ENCODE data around the gene KIF25.

Gene KIF25

GRCh38 chr6:168022488-168023321 lies 25.2 kb downstream of the KIF25 start (continued):
- TF ChIP-seq PPARA (CRISPR knock-in tag; IDR thresholded peaks at IDR 0.05; ENCODE audit: borderline replicate concordance) (no peak), TSHZ2 (CRISPR knock-in tag; IDR thresholded peaks at IDR 0.05) (no peak), ZNF8 (CRISPR knock-in tag; IDR thresholded peaks at IDR 0.05) (no peak), ARNTL (CRISPR knock-in tag; IDR thresholded peaks at IDR 0.05; ENCODE audit: borderline replicate concordance, low read depth) (no peak), TOX (CRISPR knock-in tag; IDR thresholded peaks at IDR 0.05; ENCODE audit: borderline replicate concordance) (no peak), ZNF565 (CRISPR knock-in tag; conservative IDR thresholded peaks at IDR 0.05; ENCODE audit: low read depth) (no peak)

GRCh38 chr6:168024951-168025510 lies 27.6 kb downstream of the KIF25 start:
- no peak for ATAC-seq
- TF ChIP-seq ISL1 (CRISPR knock-in tag; IDR thresholded peaks at IDR 0.05), result no peak
- no peak for TF ChIP-seq ZNF70 (CRISPR knock-in tag; IDR thresholded peaks at IDR 0.05)
- no peak for TF ChIP-seq TOX (CRISPR knock-in tag; IDR thresholded peaks at IDR 0.05; ENCODE audit: borderline replicate concordance)
- no peak for TF ChIP-seq ZC3H10 (CRISPR knock-in tag; IDR thresholded peaks at IDR 0.05)
- TF ChIP-seq TCF4 (CRISPR knock-in tag; IDR thresholded peaks at IDR 0.05; ENCODE audit: borderline replicate concordance), result no peak
- no peak for TF ChIP-seq PPARA (CRISPR knock-in tag; IDR thresholded peaks at IDR 0.05; ENCODE audit: borderline replicate concordance)
- TF ChIP-seq ZFP3 (CRISPR knock-in tag; IDR thresholded peaks at IDR 0.05), result no peak
- TF ChIP-seq BACH2 (CRISPR knock-in tag; IDR thresholded peaks at IDR 0.05; ENCODE audit: borderline replicate concordance), result no peak
- no peak for TF ChIP-seq ZNF8 (CRISPR knock-in tag; IDR thresholded peaks at IDR 0.05)
- TF ChIP-seq POU6F1 (CRISPR knock-in tag; IDR thresholded peaks at IDR 0.05; ENCODE audit: borderline replicate concordance, low read depth), result no peak
- no peak for TF ChIP-seq ZFP30 (CRISPR knock-in tag; IDR thresholded peaks at IDR 0.05)
- TF ChIP-seq GLIS3 (CRISPR knock-in tag; IDR thresholded peaks at IDR 0.05), result no peak
- TF ChIP-seq PATZ1 (CRISPR knock-in tag; IDR thresholded peaks at IDR 0.05; ENCODE audit: borderline replicate concordance), result no peak
- no peak for TF ChIP-seq ZNF565 (CRISPR knock-in tag; conservative IDR thresholded peaks at IDR 0.05; ENCODE audit: low read depth)

GRCh38 chr6:168025831-168026710 lies 28.6 kb downstream of the KIF25 start:
- ATAC-seq, result no peak
- TF ChIP-seq CREB5 (CRISPR knock-in tag; IDR thresholded peaks at IDR 0.05; ENCODE audit: low read depth) (no peak), TCF4 (CRISPR knock-in tag; IDR thresholded peaks at IDR 0.05; ENCODE audit: borderline replicate concordance) (no peak), SNAI2 (CRISPR knock-in tag; IDR thresholded peaks at IDR 0.05) (no peak), PATZ1 (CRISPR knock-in tag; IDR thresholded peaks at IDR 0.05; ENCODE audit: borderline replicate concordance) (no peak), ESRRG (CRISPR knock-in tag; IDR thresholded peaks at IDR 0.05) (no peak), ARNTL (CRISPR knock-in tag; IDR thresholded peaks at IDR 0.05; ENCODE audit: borderline replicate concordance, low read depth) (no peak), GLIS3 (CRISPR knock-in tag; IDR thresholded peaks at IDR 0.05) (no peak), TOX (CRISPR knock-in tag; IDR thresholded peaks at IDR 0.05; ENCODE audit: borderline replicate concordance) (no peak), RARB (CRISPR knock-in tag; IDR thresholded peaks at IDR 0.05) (no peak), ZNF8 (CRISPR knock-in tag; IDR thresholded peaks at IDR 0.05) (no peak), TSHZ2 (CRISPR knock-in tag; IDR thresholded peaks at IDR 0.05) (no peak)
